Right cardiac atrium (tissue), 5 donors: ENCODE results near the gene UCP2. TPM values are rescaled to one million over a fixed set of nuclear protein-coding genes. Genes with fewer than 3 reads are reported as not detected.

Experiments
- ATAC-seq, 2 donors: fragments of 200-7000 bp; cut with Tn5 transposase; one replicate each; pipeline versions ENCODE4 v1.8.0 to v1.9.1; 2020; ENCODE audit warnings: moderate library complexity in 2 of 2, mild to moderate bottlenecking in 1 of 2
- DNase-seq, 3 donors: peaks; one replicate each; pipeline ENCODE4 v3.0.0-alpha.2; 2020
- H3K27ac ChIP-seq: one replicate; pipeline ENCODE4 v1.5.1; 2013; ENCODE audit warnings: mild to moderate bottlenecking, low read length, control low read depth, moderate library complexity
- H3K27me3 ChIP-seq: one replicate; pipeline ENCODE4 v1.6.1; 2013; ENCODE audit not compliant: control insufficient read depth, insufficient read depth
- H3K4me1 ChIP-seq: one replicate; pipeline ENCODE4 v1.6.1; 2013; ENCODE audit warnings: low read length; ENCODE audit not compliant: control insufficient read depth, insufficient read depth
- H3K4me3 ChIP-seq: one replicate; pipeline ENCODE4 v1.5.1; 2013; ENCODE audit warnings: low read length, control low read depth
- H3K9me3 ChIP-seq: one replicate; pipeline ENCODE4 v1.6.1; 2013; ENCODE audit warnings: low read length; ENCODE audit not compliant: control insufficient read depth
- WGBS: extraction: QIAGEN DNeasy Blood & Tissue Kit; methylation state at CpG from one replicate; pipeline ENCODE4 v1.1.7; 2013; 5-methylcytosine and 5-hydroxymethylcytosine counted together
- intact Hi-C, 4 donors: fragments of 100-400 bp; cut with DNase I; formaldehyde crosslinking; loops; one replicate each; pipeline versions ENCODE4 v1.11.0 to v1.14.0; 2022 to 2023
- polyA plus RNA-seq: library from polyadenylated mRNA; stranded (reverse); fragments of 200-250 nt; gene quantifications from one replicate; pipeline ENCODE4 v1.2.3, GENCODE V29; 2013
- total RNA-seq, 4 donors: library from RNA; stranded (reverse); fragmentation: NEBNext Ultra II Directional; extraction: Animal tissue kit (Norgen Biotek cat#: 25700); gene quantifications; one replicate each; pipeline ENCODE4 v1.2.1, GENCODE V29; 2021
- donor health status: healthy with polysubstance abuse.
- donor health status: DM: no; HTN: yes; CAD: no.
- donor health status: DM: no; HTN: no; CAD: no.
- donor health status: DM: no; HTN: yes; CAD: no; lungs with severe emphysema.
- donor health status: DM: yes; HTN: yes; CAD: no.

The UCP2 gene
- total and polyA plus RNA-seq, 5 donors = 9.9 to 23.1 (median 14.5) TPM

GRCh38 chr11:73976451-73977151, 6.0 kb downstream of the UCP2 start:
- no peak overlapping the region for H3K27ac ChIP-seq
- no peak overlapping the region for H3K4me3 ChIP-seq
- no peaks in the 10 kb centered on the region for H3K9me3 ChIP-seq
- intact Hi-C loops = no loop called here
- ATAC-seq (no peak), DNase-seq (no peak)
- WGBS = 94% methylated on average over 14 of the region's 14 CpGs
- peaks cover 2% of the 10 kb centered on the region for H3K4me1 ChIP-seq
- no peaks in the 10 kb centered on the region for H3K27me3 ChIP-seq

DNA sequence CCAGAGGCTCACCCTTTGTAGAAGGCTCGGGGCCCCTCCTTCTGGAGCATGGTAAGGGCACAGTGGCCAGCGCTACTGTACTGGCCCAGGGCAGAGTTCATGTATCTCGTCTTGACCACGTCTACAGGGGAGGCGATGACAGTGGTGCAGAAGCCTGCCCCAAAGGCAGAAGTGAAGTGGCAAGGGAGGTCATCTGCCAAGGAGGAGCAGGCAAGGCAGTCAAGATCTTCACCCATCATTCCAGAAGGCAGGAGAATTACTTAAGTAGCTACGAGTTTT, 7.2 kb downstream of the UCP2 start:
- Histone ChIP-seq H3K4me1 (no peaks in the 10 kb centered on the region), H3K27ac (no peak overlapping the region), H3K9me3 (no peaks in the 10 kb centered on the region), H3K27me3 (no peaks in the 10 kb centered on the region), H3K4me3 (no peak overlapping the region)
- 94% methylated on average over 6 of the region's 6 CpGs for WGBS
- ATAC-seq = no peak
- intact Hi-C loops = no loop called here
- DNase-seq = no peak

- WGBS = 90% methylated on average over 13 of the region's 13 CpGs
- Histone ChIP-seq H3K9me3 (no peaks in the 10 kb centered on the region), H3K27ac (no peak overlapping the region), H3K27me3 (no peaks in the 10 kb centered on the region), H3K4me3 (no peak overlapping the region), H3K4me1 (no peaks in the 10 kb centered on the region)
- intact Hi-C loops = no loop called here
- no peak for DNase-seq
- no peak for ATAC-seq
These were observed 7.8 kb downstream of the UCP2 start for GRCh38 chr11:73974604-73975478.

DNA sequence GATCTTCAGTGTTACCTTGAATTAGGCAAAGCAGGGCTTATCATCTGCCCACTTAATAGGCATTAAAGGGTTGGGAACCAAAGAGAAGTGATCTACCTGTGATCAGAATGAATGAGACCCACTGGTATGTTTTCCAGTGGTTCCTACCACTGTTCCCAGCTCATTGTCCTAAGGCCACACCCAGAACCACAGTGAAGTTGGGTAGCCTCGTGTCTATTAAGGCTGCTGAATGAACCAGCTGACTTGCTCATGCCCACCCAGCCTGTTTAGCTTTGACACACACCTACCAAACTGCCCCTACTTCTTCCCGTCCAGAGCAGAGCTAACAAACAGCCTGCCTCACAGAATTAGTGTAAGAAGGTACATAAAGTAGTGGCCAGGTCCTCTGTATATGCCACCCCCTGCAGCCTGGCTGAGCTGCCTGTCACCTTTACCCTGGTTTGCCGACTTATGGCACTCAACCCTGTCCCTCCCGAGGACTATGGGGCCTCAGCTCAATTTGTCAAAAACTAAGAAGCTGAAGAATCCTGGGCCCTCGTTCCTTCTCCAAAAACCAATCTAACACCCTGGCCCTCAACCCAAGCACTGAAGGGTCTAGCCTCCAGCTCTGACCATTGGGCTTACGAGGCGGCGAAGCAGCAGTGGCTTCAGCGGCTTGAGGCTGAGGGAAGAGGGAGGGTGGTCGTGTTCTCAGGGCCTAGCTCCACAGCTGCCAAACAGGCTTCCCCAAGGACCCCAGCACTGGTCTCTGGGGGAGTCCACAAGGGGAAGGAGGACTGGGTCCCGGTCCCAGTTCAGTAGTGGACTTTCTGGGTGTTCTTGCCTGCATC, 9.8 kb downstream of the UCP2 start:
- Histone ChIP-seq H3K27me3 (no peaks in the 10 kb centered on the region), H3K4me3 (no peak overlapping the region), H3K9me3 (no peaks in the 10 kb centered on the region), H3K4me1 (no peaks in the 10 kb centered on the region), H3K27ac (no peak overlapping the region)
- intact Hi-C loops = no loop called here
- no peak for DNase-seq
- no peak for ATAC-seq
- WGBS = 86% methylated on average over 11 of the region's 11 CpGs

GRCh38 chr11:73972187-73972586, 10.5 kb downstream of the UCP2 start:
- 86% methylated on average over 1 of the region's 1 CpG for WGBS
- DNase-seq = no peak

DNA sequence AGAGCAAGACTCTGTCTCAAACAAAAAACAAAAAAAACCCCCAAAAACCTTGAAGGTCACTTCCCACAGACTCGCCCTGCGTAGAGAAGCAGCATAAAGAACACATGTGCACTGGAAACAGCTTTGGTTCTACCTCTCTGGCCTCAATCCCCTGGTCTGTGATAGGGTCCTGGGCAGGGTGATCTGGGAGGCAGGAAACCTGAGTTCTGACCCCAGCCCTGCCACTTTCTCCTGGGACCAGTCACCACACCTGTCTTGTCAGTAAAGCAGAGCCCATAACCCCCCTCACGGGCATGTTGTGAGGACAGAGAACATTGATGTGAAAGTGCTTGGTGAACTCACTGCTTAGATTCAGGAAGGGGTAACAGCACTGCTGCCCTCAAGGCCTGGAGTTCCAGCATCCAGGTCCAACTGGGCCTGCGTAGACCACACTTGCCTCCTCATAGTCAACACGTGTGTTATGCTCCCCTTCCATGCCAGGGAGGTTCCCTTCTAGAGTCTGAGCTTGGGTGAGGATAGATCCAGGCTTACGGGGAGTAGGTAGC, 11.4 kb downstream of the UCP2 start:
- Histone ChIP-seq H3K9me3 (no peaks in the 10 kb centered on the region), H3K4me3 (no peak overlapping the region), H3K27ac (no peak overlapping the region), H3K4me1 (no peaks in the 10 kb centered on the region), H3K27me3 (no peaks in the 10 kb centered on the region)
- ATAC-seq = no peak
- DNase-seq = no peak
- intact Hi-C loops = no loop called here
- 85% methylated on average over 6 of the region's 6 CpGs for WGBS

More at GRCh38 chr11:73972187-73972586, 10.5 kb downstream of the UCP2 start:
- H3K4me1 ChIP-seq = no peaks in the 10 kb centered on the region
- no peak overlapping the region for H3K4me3 ChIP-seq
- H3K9me3 ChIP-seq = no peaks in the 10 kb centered on the region
- no peak for ATAC-seq
- H3K27me3 ChIP-seq = no peaks in the 10 kb centered on the region
- H3K27ac ChIP-seq = no peak overlapping the region
- intact Hi-C loops = no loop called here

DNA sequence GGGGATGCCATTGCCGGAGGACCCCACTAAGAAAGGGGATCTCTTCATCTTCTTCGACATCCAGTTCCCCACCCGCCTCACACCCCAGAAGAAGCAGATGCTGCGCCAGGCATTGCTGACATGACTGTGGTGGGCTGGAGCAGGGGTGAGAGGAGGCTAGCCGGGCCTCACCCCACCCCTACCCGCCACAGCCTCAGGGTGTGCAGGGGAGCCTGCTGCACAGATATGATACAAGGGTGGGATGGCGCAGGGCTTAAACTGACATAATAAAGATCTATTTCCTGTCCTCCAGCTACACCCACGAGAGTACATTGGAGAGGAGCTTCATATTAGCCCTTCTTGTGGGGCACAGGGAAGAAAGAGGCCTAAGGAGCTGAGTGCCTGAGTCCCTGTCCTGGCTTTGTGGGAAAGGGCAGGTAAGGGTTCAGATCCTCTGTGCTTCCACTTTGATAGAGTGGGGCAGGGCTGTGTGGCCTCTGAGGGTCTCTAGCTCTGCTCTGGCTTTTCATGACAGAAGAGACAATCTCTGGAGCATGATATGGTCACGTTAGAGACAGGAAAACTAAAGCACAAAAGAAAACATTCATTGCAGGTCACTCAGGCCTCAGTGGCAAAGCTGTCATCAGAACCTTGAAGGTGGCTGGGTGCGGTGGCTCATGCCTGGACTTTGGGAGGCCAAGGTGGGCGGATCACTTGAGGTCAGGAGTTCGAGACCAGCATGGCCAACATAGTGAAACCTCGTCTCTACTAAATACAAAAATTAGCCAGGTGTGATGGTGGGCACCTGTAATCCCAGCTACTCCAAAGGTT, 12.4 kb downstream of the UCP2 start:
- Histone ChIP-seq H3K27ac (no peak overlapping the region), H3K27me3 (no peaks in the 10 kb centered on the region), H3K9me3 (no peaks in the 10 kb centered on the region), H3K4me3 (no peak overlapping the region), H3K4me1 (no peaks in the 10 kb centered on the region)
- intact Hi-C loops = loop anchor here in 2 of 4 donors (10.0 kb wide), 2 partner anchors 65 to 475 kb away; no protein-coding TSS in a partner anchor
- no peak for ATAC-seq
- no peak for DNase-seq
- 78% methylated on average over 13 of the region's 13 CpGs for WGBS

DNA sequence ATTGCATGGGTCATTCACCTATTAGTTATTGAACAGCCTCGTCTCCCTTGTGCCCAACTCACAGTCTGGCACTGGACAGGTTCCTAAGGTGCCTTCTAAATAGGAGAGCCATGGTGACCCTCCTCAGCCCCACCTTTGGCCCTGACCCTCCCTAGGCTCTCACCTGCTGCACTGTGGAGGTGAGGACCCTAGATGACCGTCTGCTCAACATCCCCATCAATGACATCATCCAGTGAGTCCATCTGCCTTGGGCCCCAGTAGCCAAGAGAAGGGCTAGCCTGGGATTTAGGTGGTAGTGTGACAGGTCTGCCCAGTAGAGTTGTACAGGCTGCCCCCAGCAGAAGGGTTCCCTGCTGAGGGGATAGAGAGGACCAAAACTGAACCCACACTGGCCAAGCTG, 13.6 kb downstream of the UCP2 start:
- Histone ChIP-seq H3K9me3 (no peaks in the 10 kb centered on the region), H3K4me1 (no peaks in the 10 kb centered on the region), H3K4me3 (no peak overlapping the region), H3K27ac (no peak overlapping the region), H3K27me3 (no peaks in the 10 kb centered on the region)
- DNase-seq = no peak
- 75% methylated on average over 2 of the region's 2 CpGs for WGBS
- intact Hi-C loops = loop anchor here in 2 of 4 donors (10.0 kb wide), 2 partner anchors 66 to 476 kb away; no protein-coding TSS in a partner anchor
- no peak for ATAC-seq

DNA sequence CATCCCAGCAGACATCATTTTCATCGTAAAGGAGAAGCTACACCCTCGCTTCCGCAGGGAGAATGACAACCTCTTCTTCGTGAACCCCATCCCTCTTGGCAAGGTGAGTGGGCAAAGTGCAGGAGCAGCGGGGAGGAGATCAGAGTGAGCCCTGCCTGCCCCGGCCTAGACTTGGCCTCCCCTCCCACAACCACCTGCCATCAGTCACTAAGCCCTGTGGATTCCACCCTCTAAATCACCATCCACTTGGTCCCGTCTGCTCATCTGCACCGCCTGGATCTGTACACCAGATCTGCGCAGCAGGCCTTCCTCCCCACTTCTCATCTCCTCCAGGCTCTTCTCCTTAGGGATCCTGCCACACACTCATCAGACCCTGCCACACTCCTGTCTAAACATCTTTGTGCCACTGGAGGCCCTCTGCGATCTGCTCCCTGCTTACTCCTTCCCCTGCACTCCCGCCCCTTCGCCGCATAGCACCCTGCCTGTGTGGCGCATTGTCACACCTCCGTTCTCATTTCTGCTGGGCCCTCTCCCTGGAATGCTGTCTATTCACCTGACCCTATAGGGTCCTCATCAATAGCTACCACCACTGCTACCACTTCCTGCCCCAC, 14.2 kb downstream of the UCP2 start:
- no peaks in the 10 kb centered on the region for H3K27me3 ChIP-seq
- no peak overlapping the region for H3K27ac ChIP-seq
- H3K4me3 ChIP-seq = no peak overlapping the region
- H3K4me1 ChIP-seq = no peaks in the 10 kb centered on the region
- DNase-seq (no peak), ATAC-seq (no peak)
- H3K9me3 ChIP-seq = no peaks in the 10 kb centered on the region
- intact Hi-C loops = loop anchor here in 2 of 4 donors (10.0 kb wide), 2 partner anchors 66 to 476 kb away; no protein-coding TSS in a partner anchor
- 87% methylated on average over 15 of the region's 15 CpGs for WGBS

DNA sequence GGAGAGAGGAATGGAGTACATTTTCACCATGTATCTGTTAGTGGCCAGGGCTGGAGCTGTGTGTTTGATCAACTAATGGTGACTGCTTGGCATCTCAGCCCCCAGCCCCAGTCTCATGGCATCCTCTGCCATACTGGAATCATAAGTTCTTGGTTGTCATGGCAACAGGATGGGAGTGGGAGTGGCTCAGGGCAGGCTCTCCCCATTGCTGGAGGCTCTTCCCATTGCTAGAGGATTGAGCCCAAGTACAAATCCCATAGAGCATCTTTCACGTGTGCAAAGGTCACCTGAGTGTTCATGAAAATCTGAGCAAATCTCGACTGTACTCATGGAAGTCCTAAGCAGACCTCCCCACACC, 16.9 kb downstream of the UCP2 start:
- 64% methylated on average over 2 of the region's 2 CpGs for WGBS
- no peak overlapping the region for H3K27ac ChIP-seq
- ATAC-seq (no peak), DNase-seq (no peak)
- H3K9me3 ChIP-seq = no peaks in the 10 kb centered on the region
- H3K27me3 ChIP-seq = no peaks in the 10 kb centered on the region
- no peak overlapping the region for H3K4me3 ChIP-seq
- H3K4me1 ChIP-seq = no peaks in the 10 kb centered on the region
- intact Hi-C loops = loop anchor here in 2 of 4 donors (10.0 kb wide), 2 partner anchors 69 to 479 kb away; no protein-coding TSS in a partner anchor
